IMR-90 (cell line): ENCODE data around the gene SEL1L2.

ENCODE experiments used
- BHLHE40 ChIP-seq: fragments of 150-350 bp; IDR thresholded peaks from 2 replicates; pipeline ENCODE4 v1.6.1; 2016; ENCODE audit warnings: mild to moderate bottlenecking, low read depth, low read length
- CTCF ChIP-seq: conservative IDR thresholded peaks from 2 replicates; pipeline ENCODE4 v1.5.1; 2012; ENCODE audit warnings: mild to moderate bottlenecking, low read depth, low read length, improper control_type of control experiment
- ELK1 ChIP-seq: fragments of 150-350 bp; IDR thresholded peaks from 2 replicates; pipeline ENCODE4 v1.6.1; 2016; ENCODE audit warnings: low read depth, mild to moderate bottlenecking, low read length, moderate library complexity, borderline replicate concordance
- FOS ChIP-seq: fragments of 150-350 bp; IDR thresholded peaks from 2 replicates; pipeline ENCODE4 v1.6.1; 2016; ENCODE audit warnings: low read depth, low read length
- MAFK ChIP-seq: IDR thresholded peaks from 2 replicates; pipeline ENCODE4 v1.6.1; 2012; ENCODE audit warnings: low read depth, low read length, improper control_type of control experiment
- MAZ ChIP-seq: IDR thresholded peaks from 2 replicates; pipeline ENCODE4 v1.6.1; 2012; ENCODE audit warnings: low read depth, mild to moderate bottlenecking, low read length, improper control_type of control experiment, moderate library complexity, borderline replicate concordance
- MXI1 ChIP-seq: IDR thresholded peaks from 2 replicates; pipeline ENCODE4 v1.6.1; 2012; ENCODE audit warnings: low read depth, mild to moderate bottlenecking, low read length, moderate library complexity, borderline replicate concordance
- POLR2A ChIP-seq: IDR thresholded peaks from 2 replicates; pipeline ENCODE4 v1.6.1; 2012; ENCODE audit warnings: mild to moderate bottlenecking, low read depth, low read length
- RAD21 ChIP-seq: IDR thresholded peaks from 2 replicates; pipeline ENCODE4 v1.6.1; 2012; ENCODE audit warnings: low read length, improper control_type of control experiment
- RFX5 ChIP-seq: IDR thresholded peaks from 2 replicates; pipeline ENCODE4 v1.8.0; 2012; ENCODE audit warnings: low read depth, mild to moderate bottlenecking, low read length, moderate library complexity
- SMC3 ChIP-seq: fragments of 150-350 bp; IDR thresholded peaks from 2 replicates; pipeline ENCODE4 v1.6.1; 2016; ENCODE audit warnings: low read depth, mild to moderate bottlenecking, antibody characterized with exemption, low read length, moderate library complexity

GRCh38 chr20:13913572-13913971 lies 76.8 kb downstream of the SEL1L2 start:
- TF ChIP-seq ELK1 (no peak), CTCF (no peak), POLR2A (no peak), RFX5 (no peak), MAFK (no peak), SMC3 (no peak), MXI1 (no peak), MAZ (no peak), RAD21 (no peak), FOS (no peak), BHLHE40 (no peak)
